ENCODE data around the gene MTCL1. TPM values are rescaled to one million over a fixed set of nuclear protein-coding genes. Genes with fewer than 3 reads are reported as not detected.

Gene MTCL1
- total RNA-seq, 1 donor from 2014 or later: 100 TPM

DNA sequence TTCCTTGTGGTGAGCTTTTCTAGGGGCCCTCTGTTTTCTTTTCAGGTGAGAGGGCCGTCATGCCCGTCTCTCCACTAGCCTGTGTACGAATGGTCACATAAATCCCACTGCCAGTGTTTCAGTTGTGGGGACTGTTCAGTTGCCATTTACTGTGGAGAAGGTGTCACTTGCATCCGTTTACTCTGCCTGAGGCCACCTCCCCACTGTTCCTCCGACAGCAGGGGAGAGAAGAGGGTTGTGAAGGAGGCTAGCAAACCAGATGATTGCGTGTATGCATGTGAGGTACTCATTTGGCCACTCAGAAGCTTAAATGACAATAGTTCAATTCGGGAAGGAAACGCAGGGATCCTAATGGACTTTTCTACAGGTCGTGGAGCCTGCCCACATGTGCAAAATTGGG lies 3.3 kb downstream of the MTCL1 start:
- peaks cover 17% of the 10 kb centered on the region for H3K27me3 Mint-ChIP-seq (ENCODE audit: unreplicated experiment)
- DNase-seq: no peak
- peaks cover 30% of the 10 kb centered on the region for H3K4me1 Mint-ChIP-seq (ENCODE audit: low read depth, unreplicated experiment)
- no peaks in the 10 kb centered on the region for H3K36me3 Mint-ChIP-seq (ENCODE audit: unreplicated experiment)
- H3K27ac Mint-ChIP-seq (ENCODE audit: unreplicated experiment): no peak overlapping the region
- TF ChIP-seq, protein P1, sequence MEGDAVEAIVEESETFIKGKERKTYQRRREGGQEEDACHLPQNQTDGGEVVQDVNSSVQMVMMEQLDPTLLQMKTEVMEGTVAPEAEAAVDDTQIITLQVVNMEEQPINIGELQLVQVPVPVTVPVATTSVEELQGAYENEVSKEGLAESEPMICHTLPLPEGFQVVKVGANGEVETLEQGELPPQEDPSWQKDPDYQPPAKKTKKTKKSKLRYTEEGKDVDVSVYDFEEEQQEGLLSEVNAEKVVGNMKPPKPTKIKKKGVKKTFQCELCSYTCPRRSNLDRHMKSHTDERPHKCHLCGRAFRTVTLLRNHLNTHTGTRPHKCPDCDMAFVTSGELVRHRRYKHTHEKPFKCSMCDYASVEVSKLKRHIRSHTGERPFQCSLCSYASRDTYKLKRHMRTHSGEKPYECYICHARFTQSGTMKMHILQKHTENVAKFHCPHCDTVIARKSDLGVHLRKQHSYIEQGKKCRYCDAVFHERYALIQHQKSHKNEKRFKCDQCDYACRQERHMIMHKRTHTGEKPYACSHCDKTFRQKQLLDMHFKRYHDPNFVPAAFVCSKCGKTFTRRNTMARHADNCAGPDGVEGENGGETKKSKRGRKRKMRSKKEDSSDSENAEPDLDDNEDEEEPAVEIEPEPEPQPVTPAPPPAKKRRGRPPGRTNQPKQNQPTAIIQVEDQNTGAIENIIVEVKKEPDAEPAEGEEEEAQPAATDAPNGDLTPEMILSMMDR (IDR thresholded peaks at IDR 0.05; ENCODE audit: partially characterized antibody, unreplicated experiment): no peak
- peak overlapping the region; percentile 100 for H3K4me3 Mint-ChIP-seq (ENCODE audit: unreplicated experiment)
- peaks cover 15% of the 10 kb centered on the region for H3K9me3 Mint-ChIP-seq (ENCODE audit: unreplicated experiment)

DNA sequence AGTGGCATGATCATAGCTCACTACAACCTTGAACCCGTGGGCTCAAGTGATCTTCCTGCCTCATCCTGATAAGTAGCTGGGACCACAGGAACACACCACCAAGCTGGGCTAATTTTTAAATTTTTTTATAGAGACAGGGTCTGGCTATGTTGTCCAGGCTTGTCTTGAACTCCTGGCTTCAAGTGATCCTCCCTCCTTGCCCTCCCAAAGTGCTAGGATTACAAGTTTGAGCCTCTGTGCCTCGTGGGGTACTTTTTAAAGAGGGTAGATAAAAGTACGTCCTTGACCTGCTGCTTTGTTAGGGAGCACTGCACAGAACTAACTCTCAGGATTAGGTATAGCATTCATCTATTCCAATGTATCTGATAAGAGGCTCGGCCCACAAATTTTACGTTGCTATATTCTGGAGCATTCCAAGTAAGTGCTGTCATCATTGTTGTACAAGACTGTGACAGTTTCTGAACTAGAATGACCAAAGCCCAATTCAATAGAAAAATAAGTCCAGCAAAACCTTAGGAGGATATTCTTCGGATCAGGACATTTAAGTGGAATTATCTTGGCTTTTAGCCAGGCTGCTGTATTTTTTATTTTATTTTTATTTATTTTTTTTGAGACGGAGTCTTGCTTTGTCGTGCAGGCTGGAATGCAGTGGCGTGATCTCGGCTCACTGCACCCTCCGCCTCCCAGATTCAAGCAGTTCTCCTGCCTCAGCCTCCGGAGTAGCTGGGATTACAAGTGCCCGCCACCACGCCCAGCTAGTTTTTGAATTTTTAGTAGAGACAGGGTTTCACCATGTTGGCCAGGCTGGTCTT lies 4.1 kb downstream of the MTCL1 start:
- no peak overlapping the region for H3K27ac Mint-ChIP-seq (ENCODE audit: unreplicated experiment)
- H3K27me3 Mint-ChIP-seq (ENCODE audit: unreplicated experiment): peaks cover 13% of the 10 kb centered on the region
- no peak for DNase-seq
- H3K36me3 Mint-ChIP-seq (ENCODE audit: unreplicated experiment): no peaks in the 10 kb centered on the region
- H3K4me3 Mint-ChIP-seq (ENCODE audit: unreplicated experiment): peak overlapping the region; percentile 100
- TF ChIP-seq, protein P1 (IDR thresholded peaks at IDR 0.05; ENCODE audit: partially characterized antibody, unreplicated experiment): no peak
- peaks cover 9% of the 10 kb centered on the region for H3K9me3 Mint-ChIP-seq (ENCODE audit: unreplicated experiment)
- peaks cover 32% of the 10 kb centered on the region for H3K4me1 Mint-ChIP-seq (ENCODE audit: low read depth, unreplicated experiment)

DNA sequence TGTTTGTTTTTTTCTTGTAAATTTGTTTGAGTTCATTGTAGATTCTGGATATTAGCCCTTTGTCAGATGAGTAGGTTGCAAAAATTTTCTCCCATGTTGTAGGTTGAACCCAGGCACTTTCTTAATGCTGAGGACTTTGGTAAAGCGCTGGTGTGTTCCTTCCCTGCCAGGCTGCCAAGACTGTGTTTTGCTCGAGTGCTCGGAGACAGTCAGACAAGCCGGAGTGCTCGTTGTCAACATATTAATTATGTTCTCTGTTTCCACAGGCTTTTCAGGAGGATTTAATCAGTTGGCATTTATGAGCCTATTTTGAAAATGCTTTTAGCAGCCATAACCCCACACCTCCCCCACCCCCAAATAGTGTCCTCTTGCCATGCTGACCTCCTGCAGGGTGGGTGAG lies 6.4 kb downstream of the MTCL1 start:
- no peak for DNase-seq
- peaks cover 8% of the 10 kb centered on the region for H3K27me3 Mint-ChIP-seq (ENCODE audit: unreplicated experiment)
- no peaks in the 10 kb centered on the region for H3K36me3 Mint-ChIP-seq (ENCODE audit: unreplicated experiment)
- TF ChIP-seq, protein P1 (IDR thresholded peaks at IDR 0.05; ENCODE audit: partially characterized antibody, unreplicated experiment): no peak
- H3K27ac Mint-ChIP-seq (ENCODE audit: unreplicated experiment): peak overlapping the region; percentile 38
- peaks cover 42% of the 10 kb centered on the region for H3K4me1 Mint-ChIP-seq (ENCODE audit: low read depth, unreplicated experiment)
- peaks cover 6% of the 10 kb centered on the region for H3K9me3 Mint-ChIP-seq (ENCODE audit: unreplicated experiment)
- no peak overlapping the region for H3K4me3 Mint-ChIP-seq (ENCODE audit: unreplicated experiment)

DNA sequence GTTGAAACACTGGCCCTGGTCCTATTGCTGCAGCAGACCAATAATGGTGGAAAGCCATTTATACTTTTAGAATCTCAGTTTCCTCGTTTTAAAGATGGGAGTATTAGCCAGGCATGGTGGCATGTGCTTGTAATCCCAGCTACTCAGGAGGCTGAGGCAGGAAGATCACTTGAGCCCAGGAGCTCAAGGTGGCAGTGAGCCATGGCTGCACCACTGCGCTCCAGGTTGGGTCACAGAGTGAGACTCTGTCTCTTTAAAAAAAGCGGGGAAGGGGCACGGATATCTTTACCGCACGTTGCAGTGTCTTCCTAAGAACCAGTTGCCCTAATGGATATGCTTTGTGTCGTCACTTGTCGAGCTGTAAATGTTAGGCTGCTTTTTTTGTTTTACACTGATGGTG lies 8.3 kb downstream of the MTCL1 start:
- TF ChIP-seq, protein P1 (IDR thresholded peaks at IDR 0.05; ENCODE audit: partially characterized antibody, unreplicated experiment): no peak
- Mint-ChIP-seq H3K27me3 (ENCODE audit: unreplicated experiment) (peaks cover 3% of the 10 kb centered on the region), H3K27ac (ENCODE audit: unreplicated experiment) (peak overlapping the region; percentile 69), H3K36me3 (ENCODE audit: unreplicated experiment) (no peaks in the 10 kb centered on the region), H3K4me1 (ENCODE audit: low read depth, unreplicated experiment) (peaks cover 49% of the 10 kb centered on the region), H3K4me3 (ENCODE audit: unreplicated experiment) (peak overlapping the region; percentile 18), H3K9me3 (ENCODE audit: unreplicated experiment) (no peaks in the 10 kb centered on the region)
- no peak for DNase-seq

DNA sequence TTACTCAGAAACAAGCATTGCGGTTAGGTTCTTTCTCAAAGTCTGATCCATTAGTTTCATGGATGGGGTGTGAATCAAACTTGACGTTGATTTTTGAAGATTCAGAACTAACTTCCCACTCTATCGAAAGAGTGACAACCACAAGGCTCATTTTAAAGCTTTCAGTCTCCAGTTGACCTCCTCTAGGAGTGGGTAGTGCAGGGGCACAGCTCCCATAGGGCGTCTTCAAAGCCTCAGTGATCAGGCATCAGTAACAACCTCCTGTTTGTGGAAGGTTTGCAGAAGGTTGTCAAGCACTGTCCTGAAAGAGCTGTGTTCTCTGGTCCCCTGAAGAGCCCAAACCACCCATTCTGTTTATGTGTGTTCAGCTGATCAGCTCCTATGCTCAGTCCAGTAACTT lies 10.2 kb downstream of the MTCL1 start:
- Mint-ChIP-seq H3K4me3 (ENCODE audit: unreplicated experiment) (no peak overlapping the region), H3K27ac (ENCODE audit: unreplicated experiment) (no peak overlapping the region), H3K27me3 (ENCODE audit: unreplicated experiment) (peaks cover 3% of the 10 kb centered on the region), H3K4me1 (ENCODE audit: low read depth, unreplicated experiment) (peaks cover 45% of the 10 kb centered on the region), H3K36me3 (ENCODE audit: unreplicated experiment) (no peaks in the 10 kb centered on the region), H3K9me3 (ENCODE audit: unreplicated experiment) (no peaks in the 10 kb centered on the region)
- DNase-seq: no peak
- TF ChIP-seq, protein P1 (IDR thresholded peaks at IDR 0.05; ENCODE audit: partially characterized antibody, unreplicated experiment): no peak

Data from glutamatergic neuron (in vitro differentiated cells).